K562 (cell line): ENCODE measurements around the gene LITAF. TPM values are rescaled to one million over a fixed set of nuclear protein-coding genes. Genes with fewer than 3 reads are reported as not detected.

Source experiments
- SMARCE1 ChIP-seq: fragments of 450-650 bp; IDR thresholded peaks from 2 replicates; pipeline ENCODE4 v1.7.1; 2016; ENCODE audit warnings: mild to moderate bottlenecking
- ZBTB9 ChIP-seq: fragments of 450-650 bp; formaldehyde crosslinking; IDR thresholded peaks from 2 replicates; pipeline ENCODE4 v1.4.0; 2020; ENCODE audit warnings: mild to moderate bottlenecking, moderate library complexity
- ZNF318 ChIP-seq, 2 experiments: fragments of 450-650 bp; IDR thresholded peaks; 2 replicates each; pipeline ENCODE4 v1.6.1; 2016; ENCODE audit warnings: mild to moderate bottlenecking in 2 of 2, borderline replicate concordance in 1 of 2, low read depth in 1 of 2, moderate library complexity in 1 of 2
- ZNF609 ChIP-seq: sonication (generic); formaldehyde crosslinking; IDR thresholded peaks from 2 replicates; pipeline ENCODE4 v1.8.1; 2023; ENCODE audit warnings: missing genetic modification reagents, mild to moderate bottlenecking, borderline replicate concordance
- ZNF785 ChIP-seq: fragments of 250-450 bp; sonication (Bioruptor Pico); IDR thresholded peaks from 2 replicates; pipeline ENCODE4 v1.4.0; 2020; ENCODE audit warnings: mild to moderate bottlenecking
- polyA plus RNA-seq, 8 experiments: library from polyadenylated mRNA; depleted of rRNA in 4 of 8; stranded (reverse) in 5 of 8; unstranded in 3 of 8; fragments of >200 nt; fragmentation: Nextera tagmentation in 2 of 8; fragmentation: Illumina TruSeq in 1 of 8; extraction: Ambion mirVana in 2 of 8; extraction: Trizol in 1 of 8; gene quantifications; 2 replicates each; pipeline versions ENCODE4 v1.2.1 to v1.2.3, GENCODE V29; 2011 to 2014; ENCODE audit warnings: inconsistent platforms in 1 of 8, missing spikeins in 1 of 8
- total RNA-seq, 7 experiments: library from RNA; depleted of rRNA in 6 of 7; stranded (reverse); fragments of >200 nt in 6 of 7; fragmentation: Illumina TruSeq in 2 of 7; extraction: Trizol in 2 of 7; gene quantifications; 2 replicates each; pipeline versions ENCODE4 v1.2.1 to v1.2.3, GENCODE V29; 2011 to 2021; ENCODE audit warnings: low replicate concordance in 1 of 7
- TF ChIP-seq, protein P1 (sequence below): fragments of 250-450 bp; sonication (Bioruptor Pico); IDR thresholded peaks from 2 replicates; pipeline ENCODE4 v1.5.0; 2021; ENCODE audit warnings: mild to moderate bottlenecking, moderate library complexity

LITAF gene
- total and polyA plus RNA-seq, 9 of the 15 experiments (the other 6 are each of a cell fraction or from before 2014, with no cell fraction given), result 4.1 to 17.8 (median 11.9) TPM

- TF ChIP-seq ZNF609 (CRISPR knock-in tag) (peak; percentile 39; the same call in 1 of the 2 replicates), ZBTB9 (CRISPR knock-in tag) (no peak), ZNF785 (CRISPR knock-in tag) (0 out of 2 replicates have a peak, but pooled peaks have one; percentile 33), ZNF318 (IDR thresholded peaks at IDR 0.05; ENCODE audit: borderline replicate concordance in 1 of 2, low read depth in 1 of 2) (peak in 1 of 2 experiments; percentile 83; a peak in 2 of 4 replicates), SMARCE1 (peak; percentile 54; the same call in 1 of the 2 replicates)
- TF ChIP-seq, protein P1, sequence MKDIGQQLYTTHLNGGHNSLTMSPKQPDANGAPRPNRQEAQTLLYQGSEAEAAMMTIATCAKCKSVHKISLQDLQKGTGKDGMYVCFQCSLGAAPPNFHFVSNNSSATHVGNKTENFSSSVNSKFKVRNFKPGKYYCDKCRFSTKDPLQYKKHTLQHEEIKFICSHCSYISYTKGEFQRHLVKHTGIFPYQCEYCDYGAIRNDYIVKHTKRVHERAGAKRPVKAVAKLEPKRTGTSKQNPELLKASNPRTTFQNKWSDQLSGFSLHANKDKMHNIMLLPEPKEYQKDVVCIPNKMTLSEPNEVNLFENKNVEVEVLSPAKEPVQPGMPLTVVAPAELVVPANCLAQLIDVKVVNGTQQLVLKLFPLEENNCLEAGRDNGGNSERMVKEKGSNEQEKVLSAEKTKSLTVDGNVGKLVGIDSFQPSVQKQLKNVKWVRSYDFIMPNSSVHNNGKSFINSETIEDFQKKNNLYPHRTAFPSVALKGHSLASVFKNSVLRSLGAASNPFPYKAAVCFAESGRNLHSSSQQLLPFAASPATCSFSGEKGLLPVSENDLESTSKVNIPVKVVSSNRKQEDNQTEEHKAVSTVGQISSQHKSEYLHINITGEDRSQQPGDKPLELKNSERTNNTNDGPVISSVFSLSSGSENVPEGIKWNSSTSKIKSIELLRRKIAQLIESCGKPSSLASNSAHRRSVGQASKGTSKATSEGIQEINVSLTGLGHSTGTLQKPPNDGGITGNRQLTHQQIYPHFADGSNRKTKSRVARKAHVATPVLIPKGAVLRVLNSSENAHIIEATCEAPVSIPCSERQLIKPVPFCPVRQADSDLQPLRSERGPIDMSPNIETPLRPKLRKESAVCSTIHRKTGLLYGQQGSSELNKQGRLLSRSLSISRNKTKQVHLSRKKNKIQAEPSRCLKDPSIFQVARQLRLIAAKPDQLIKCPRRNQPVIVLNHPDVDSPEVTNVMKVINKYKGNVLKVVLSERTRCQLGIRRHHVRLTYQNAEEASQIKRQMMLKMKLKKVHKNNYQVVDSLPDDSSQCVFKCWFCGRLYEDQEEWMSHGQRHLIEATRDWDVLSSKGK, result no peak
These were observed 25.3 kb upstream of the LITAF start (continued) for GRCh38 chr16:11611871-11612664.
